T-helper 2 cell treated with Interferon-gamma antibody and Interleukin-4, amounts not matched to agents 5 μg/mL and 100 μg/mL, for 36 hours (primary cell): ENCODE measurements around the gene SRRD.
"Not testable (repeated sequence)": the region's sequence is repeated elsewhere in the genome, so short reads cannot be mapped to it uniquely, and the experiment has no call there.

Experiments used
- DNase-seq: peaks from one replicate; pipeline ENCODE4 v3.0.0; 2021; ENCODE audit warnings: low spot score
- H3K27ac Mint-ChIP-seq: one replicate; pipeline ENCODE4 v1.8.0; 2021; ENCODE audit warnings: mild to moderate bottlenecking, mixed read lengths
- H3K27me3 Mint-ChIP-seq: one replicate; pipeline ENCODE4 v1.8.0; 2021; ENCODE audit warnings: low read depth, mixed read lengths
- H3K36me3 Mint-ChIP-seq: one replicate; pipeline ENCODE4 v1.8.0; 2021; ENCODE audit warnings: low read depth, mixed read lengths
- H3K4me1 Mint-ChIP-seq: one replicate; pipeline ENCODE4 v1.8.0; 2021; ENCODE audit warnings: low read depth, mixed read lengths
- H3K4me3 Mint-ChIP-seq: one replicate; pipeline ENCODE4 v1.8.0; 2022; ENCODE audit warnings: mild to moderate bottlenecking, moderate library complexity, mixed read lengths
- H3K9me3 Mint-ChIP-seq: one replicate; pipeline ENCODE4 v1.8.0; 2021; ENCODE audit warnings: mixed read lengths

Gene SRRD

DNA sequence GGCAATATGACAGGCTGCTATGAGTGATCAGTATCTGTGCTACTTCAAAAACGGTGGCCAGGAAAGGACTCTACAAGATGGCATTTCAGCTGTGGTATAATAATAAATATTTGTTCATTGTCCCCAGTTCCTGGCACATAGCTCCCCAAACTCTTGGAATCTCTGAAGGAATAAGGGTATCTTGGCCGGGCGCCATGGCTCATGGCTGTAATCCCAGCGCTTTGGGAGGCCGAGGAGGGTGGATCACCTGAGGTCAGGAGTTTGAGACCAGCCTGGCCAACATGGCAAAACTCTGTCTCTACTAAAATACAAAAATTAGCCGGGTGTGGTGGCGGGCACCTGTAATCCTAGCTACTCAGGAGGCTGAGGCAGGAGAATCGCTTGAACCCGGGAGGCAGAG, 44.8 kb downstream of the SRRD start:
- not testable (repeated sequence) for H3K36me3 Mint-ChIP-seq, H3K9me3 Mint-ChIP-seq

DNA sequence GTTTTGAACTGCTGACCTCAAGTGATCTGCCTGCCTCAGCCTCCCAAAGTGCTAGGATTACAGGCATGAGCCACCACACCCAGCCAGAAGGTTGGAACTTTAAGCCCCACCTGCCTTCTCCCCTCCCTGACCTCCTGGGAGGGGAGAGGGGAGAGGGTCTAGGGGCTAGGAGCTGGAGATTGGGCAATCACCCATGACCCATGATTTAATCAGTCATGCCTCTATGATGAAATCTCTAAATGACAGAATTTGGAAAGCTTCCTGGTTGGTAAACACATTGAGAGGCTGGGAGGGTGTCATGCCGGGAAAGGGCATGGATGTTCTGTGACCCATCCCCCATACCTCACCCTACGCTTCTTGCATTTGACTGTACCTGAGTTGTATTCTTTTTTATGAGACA, 45.7 kb downstream of the SRRD start:
- no peaks in the 10 kb centered on the region for H3K27me3 Mint-ChIP-seq
- no peak for DNase-seq
- H3K27ac Mint-ChIP-seq, result no peak overlapping the region
- H3K9me3 Mint-ChIP-seq, result no peaks in the 10 kb centered on the region
- H3K36me3 Mint-ChIP-seq, result peaks cover 5% of the 10 kb centered on the region
- H3K4me1 Mint-ChIP-seq, result no peaks in the 10 kb centered on the region
- H3K4me3 Mint-ChIP-seq, result no peak overlapping the region

More for the DNA sequence above, 44.8 kb downstream of the SRRD start:
- not testable (repeated sequence) for DNase-seq, H3K27me3 Mint-ChIP-seq, H3K27ac Mint-ChIP-seq, H3K4me3 Mint-ChIP-seq, H3K4me1 Mint-ChIP-seq

DNA sequence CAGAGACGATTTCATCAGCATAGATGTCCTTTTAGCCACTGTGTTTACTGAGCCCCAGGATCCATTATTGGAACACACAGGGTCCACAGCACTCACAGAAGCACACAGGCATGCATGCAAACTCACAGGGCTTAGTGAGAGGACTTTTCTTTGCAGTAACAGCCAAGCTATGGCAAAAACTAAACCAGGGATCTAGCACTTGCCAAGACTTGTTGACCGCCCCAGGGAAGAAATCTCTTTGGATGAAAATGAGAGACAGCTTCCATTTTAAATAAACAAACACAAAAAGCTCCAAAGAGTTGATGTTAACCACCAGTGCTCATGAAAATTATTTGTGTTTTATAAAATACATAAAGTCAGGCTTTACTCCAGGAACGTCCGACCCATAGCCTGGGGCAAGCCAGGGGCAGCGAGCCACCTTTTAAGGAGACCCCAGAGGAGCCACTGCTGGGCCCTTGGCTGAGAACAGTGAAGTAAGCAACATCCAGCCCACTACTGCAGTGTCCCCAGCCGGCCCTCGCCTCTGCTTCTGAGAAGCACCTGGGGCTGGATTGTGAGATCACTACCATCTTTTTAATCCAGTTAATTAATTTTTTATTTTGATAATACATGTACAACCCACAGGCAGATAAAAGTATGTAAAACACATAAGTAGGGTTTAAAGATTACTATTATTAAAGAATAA, 50.6 kb downstream of the SRRD start:
- Mint-ChIP-seq H3K4me1 (peaks cover 2% of the 10 kb centered on the region), H3K27me3 (no peaks in the 10 kb centered on the region), H3K27ac (no peak overlapping the region), H3K9me3 (no peaks in the 10 kb centered on the region), H3K36me3 (peaks cover 12% of the 10 kb centered on the region), H3K4me3 (no peak overlapping the region)
- DNase-seq, result no peak

GRCh38 chr22:26534874-26535602, 51.4 kb downstream of the SRRD start:
- H3K36me3 Mint-ChIP-seq, result peaks cover 12% of the 10 kb centered on the region
- H3K27ac Mint-ChIP-seq, result no peak overlapping the region
- no peak for DNase-seq
- H3K4me1 Mint-ChIP-seq, result peaks cover 2% of the 10 kb centered on the region
- H3K27me3 Mint-ChIP-seq, result no peaks in the 10 kb centered on the region
- no peak overlapping the region for H3K4me3 Mint-ChIP-seq
- no peaks in the 10 kb centered on the region for H3K9me3 Mint-ChIP-seq

DNA sequence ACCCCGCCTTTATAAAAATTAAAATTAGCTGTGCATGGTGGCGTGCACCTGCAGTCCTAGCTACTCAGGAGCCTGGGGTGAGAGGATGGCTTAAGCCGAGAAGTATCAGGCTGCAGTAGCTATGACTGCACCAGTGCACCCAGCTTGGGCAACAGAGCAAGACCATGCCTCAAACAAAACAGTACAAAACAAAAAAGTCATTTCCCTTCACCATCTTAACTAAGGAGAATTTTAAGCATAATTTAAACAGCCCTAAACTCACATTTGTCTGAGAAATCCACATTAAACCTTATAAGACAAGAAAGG, 51.9 kb downstream of the SRRD start:
- no peaks in the 10 kb centered on the region for H3K9me3 Mint-ChIP-seq
- H3K36me3 Mint-ChIP-seq, result peaks cover 13% of the 10 kb centered on the region
- H3K4me1 Mint-ChIP-seq, result peaks cover 2% of the 10 kb centered on the region
- no peak overlapping the region for H3K27ac Mint-ChIP-seq
- no peak overlapping the region for H3K4me3 Mint-ChIP-seq
- H3K27me3 Mint-ChIP-seq, result no peaks in the 10 kb centered on the region
- no peak for DNase-seq

DNA sequence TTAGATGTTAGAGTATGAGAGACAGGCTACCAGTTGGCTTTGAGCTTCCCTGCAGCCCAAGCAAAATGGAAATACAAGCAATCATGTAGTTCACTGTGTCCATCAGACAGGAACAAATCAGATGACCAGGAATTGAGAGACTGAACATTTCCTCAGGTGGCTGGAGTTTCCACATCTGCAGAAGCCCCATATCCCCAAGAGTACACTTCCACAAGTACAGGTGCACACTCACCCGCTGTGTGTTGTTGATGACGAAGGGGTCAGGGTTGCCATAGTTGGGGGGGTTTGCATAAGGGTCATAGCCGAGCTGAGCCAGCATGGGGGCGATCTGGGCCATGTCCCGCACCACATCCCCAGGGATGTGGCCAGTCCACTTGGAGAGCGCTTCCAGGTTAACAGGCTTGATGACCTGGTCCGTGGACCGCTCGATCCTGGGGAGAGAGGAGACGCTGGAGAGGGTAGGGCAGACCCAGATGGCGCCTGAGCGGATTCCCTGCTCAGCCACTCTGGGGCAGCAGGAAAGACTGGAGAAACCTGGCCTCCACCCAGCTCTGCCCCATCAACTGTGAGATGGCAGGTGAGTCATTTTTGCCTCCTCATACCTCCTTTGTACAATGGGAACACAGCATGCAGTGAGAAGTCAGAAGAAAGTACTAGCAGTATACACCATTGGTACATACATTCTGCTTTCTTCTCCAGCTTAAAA, 52.5 kb downstream of the SRRD start:
- Mint-ChIP-seq H3K36me3 (peaks cover 13% of the 10 kb centered on the region), H3K4me1 (peaks cover 2% of the 10 kb centered on the region), H3K27ac (no peak overlapping the region), H3K4me3 (no peak overlapping the region), H3K27me3 (no peaks in the 10 kb centered on the region), H3K9me3 (no peaks in the 10 kb centered on the region)
- no peak for DNase-seq

- H3K27ac Mint-ChIP-seq, result no peak overlapping the region
- H3K9me3 Mint-ChIP-seq, result no peaks in the 10 kb centered on the region
- H3K36me3 Mint-ChIP-seq, result peaks cover 13% of the 10 kb centered on the region
- no peak overlapping the region for H3K4me3 Mint-ChIP-seq
- no peaks in the 10 kb centered on the region for H3K27me3 Mint-ChIP-seq
- no peak for DNase-seq
- peaks cover 2% of the 10 kb centered on the region for H3K4me1 Mint-ChIP-seq
Observed at GRCh38 chr22:26536762-26537134, 53.1 kb downstream of the SRRD start.

GRCh38 chr22:26540119-26540518, 56.4 kb downstream of the SRRD start:
- no peak overlapping the region for H3K4me3 Mint-ChIP-seq
- peaks cover 10% of the 10 kb centered on the region for H3K4me1 Mint-ChIP-seq
- H3K27ac Mint-ChIP-seq, result no peak overlapping the region
- H3K27me3 Mint-ChIP-seq, result no peaks in the 10 kb centered on the region
- DNase-seq, result no peak
- H3K9me3 Mint-ChIP-seq, result no peaks in the 10 kb centered on the region
- H3K36me3 Mint-ChIP-seq, result peaks cover 13% of the 10 kb centered on the region

GRCh38 chr22:26541167-26541819, 57.6 kb downstream of the SRRD start:
- Mint-ChIP-seq H3K27me3 (no peaks in the 10 kb centered on the region), H3K4me3 (no peak overlapping the region), H3K4me1 (peaks cover 8% of the 10 kb centered on the region), H3K9me3 (no peaks in the 10 kb centered on the region), H3K36me3 (peaks cover 7% of the 10 kb centered on the region), H3K27ac (no peak overlapping the region)
- no peak for DNase-seq

DNA sequence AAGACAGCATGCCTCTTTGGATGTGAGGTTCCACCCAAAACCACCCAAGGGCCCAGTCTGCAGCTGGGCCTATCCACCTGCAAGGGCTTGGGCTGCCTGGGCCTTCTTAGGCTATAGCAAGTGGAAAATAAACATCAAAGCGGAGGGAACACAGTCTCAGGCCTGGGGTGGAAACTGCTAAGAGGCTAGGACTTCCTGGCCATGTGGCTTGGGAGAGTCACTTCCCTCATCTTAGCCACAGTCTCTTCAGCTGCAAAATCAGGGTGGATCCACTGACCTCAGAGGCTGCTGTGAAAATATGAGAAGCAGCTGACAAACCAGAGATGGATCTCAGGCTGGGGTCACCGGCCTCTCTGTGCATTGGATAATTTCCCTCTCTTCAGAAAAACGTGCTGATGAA, 59.2 kb downstream of the SRRD start:
- no peak for DNase-seq
- Mint-ChIP-seq H3K4me1 (peaks cover 16% of the 10 kb centered on the region), H3K27me3 (no peaks in the 10 kb centered on the region)

More for the DNA sequence above, 59.2 kb downstream of the SRRD start:
- Mint-ChIP-seq H3K4me3 (no peak overlapping the region), H3K27ac (peak overlapping the region; percentile 71), H3K9me3 (no peaks in the 10 kb centered on the region), H3K36me3 (peaks cover 14% of the 10 kb centered on the region)
